Measurements from ENCODE around the gene NAA35.
"Not testable (repeated sequence)": the region's sequence is repeated elsewhere in the genome, so short reads cannot be mapped to it uniquely, and the experiment has no call there.

Gene NAA35

GRCh38 chr9:85944672-85945071 lies 3.7 kb downstream of the NAA35 start:
- DNase-seq (ENCODE audit: low read depth in 2 of 2): no peak

DNA sequence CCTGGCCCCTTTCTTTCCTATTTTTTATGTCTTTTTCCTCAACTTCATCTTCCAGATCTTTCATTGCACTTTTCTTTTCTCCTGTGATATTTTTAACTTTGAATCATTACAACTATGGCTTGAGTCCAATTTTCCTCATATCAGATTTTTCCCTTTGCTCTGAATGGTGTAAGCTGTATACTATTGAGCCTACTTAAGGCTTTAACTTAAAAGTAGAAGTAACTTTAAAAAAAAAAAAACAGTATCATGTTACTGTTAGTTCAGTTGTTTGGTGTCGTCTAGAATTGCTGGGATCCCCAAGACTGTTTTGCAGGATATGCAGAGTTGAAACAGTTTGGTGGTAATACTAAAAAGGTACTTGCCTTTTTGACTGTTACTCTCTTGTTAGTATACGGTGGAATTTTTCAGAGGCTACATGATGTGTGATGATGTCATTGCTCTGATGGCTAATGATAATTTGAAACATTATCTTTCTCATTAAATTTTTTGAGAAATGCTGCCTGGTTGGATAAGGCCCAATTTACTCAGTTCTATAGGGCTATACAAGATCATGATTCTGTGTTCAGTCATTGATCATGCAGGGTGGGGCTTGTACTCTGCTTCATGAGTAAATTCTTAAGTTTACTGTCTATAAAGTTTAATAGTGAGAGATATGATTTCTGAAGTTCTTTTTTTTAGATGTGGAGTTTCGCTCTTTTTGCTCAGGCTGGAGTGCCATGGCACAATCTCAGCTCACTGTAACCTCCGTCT lies 8.8 kb downstream of the NAA35 start:
- DNase-seq (ENCODE audit: low read depth in 2 of 2): no peak

GRCh38 chr9:85959955-85960354 lies 19.0 kb downstream of the NAA35 start:
- DNase-seq (ENCODE audit: low read depth in 2 of 2): no peak

DNA sequence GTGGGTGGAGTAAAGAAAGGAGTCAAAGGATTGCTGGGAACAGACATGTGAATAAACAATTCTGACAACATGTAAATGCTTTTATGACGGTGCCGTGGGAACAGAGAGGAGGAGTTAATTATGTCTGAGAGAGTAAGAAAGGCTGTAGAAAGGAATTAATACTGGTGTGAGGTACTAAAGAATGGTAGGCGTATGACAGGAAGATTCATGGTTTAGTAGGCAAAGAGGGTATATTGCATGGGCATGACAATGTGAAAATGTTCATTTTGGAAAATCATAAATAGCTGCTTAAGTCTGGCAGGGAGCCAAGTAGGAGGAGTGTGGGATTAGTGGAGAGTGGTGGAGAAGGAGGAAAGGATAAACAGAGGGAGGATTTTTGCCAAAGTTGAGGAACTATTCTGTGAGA lies 19.7 kb downstream of the NAA35 start:
- DNase-seq (ENCODE audit: low read depth in 2 of 2): no peak

- no peak for DNase-seq (ENCODE audit: low read depth in 2 of 2)
Observed at GRCh38 chr9:85964526-85964925, 23.6 kb downstream of the NAA35 start.

DNA sequence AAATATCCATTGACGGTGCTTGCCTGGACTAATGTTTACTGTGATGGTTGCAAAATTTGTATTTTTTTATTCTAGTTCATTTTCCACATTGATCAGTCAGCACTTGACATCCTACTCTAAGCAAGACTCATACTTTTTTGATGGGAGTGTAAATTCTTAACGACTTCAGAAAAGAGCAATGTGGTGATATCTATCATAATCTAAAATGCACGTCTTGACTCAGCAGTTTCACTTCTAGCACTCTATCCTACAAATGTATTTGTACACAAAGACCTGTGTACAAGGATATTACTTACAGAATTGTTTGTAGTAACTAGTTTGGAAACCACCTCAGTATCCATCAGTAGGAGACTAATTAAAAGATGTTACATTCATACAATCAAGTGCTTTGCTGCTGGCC lies 24.0 kb downstream of the NAA35 start:
- no peak for DNase-seq (ENCODE audit: low read depth in 2 of 2)

GRCh38 chr9:85969727-85970126 lies 28.8 kb downstream of the NAA35 start:
- no peak for DNase-seq (ENCODE audit: low read depth in 2 of 2)

GRCh38 chr9:85971731-85972130 lies 30.8 kb downstream of the NAA35 start:
- no peak for DNase-seq (ENCODE audit: low read depth in 2 of 2)

DNA sequence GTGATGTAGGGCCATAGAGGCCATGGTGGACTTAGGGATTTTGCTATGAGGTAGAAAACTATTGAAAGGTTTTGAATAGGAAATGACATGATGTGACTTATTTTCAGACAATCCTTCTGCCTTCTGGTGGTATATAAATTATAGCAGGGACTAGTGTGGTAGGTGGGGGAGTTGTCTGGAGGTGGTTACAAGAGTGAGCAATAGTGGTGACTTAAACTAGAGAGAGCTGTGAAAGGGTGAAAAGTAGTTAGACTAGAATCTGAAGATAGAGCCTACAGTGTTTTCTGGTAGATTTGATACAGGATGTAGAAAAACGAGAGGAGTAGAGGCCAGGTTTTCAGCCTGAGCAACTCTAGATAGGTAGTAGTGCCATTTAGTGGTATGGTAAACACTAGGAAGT lies 32.3 kb downstream of the NAA35 start:
- DNase-seq (ENCODE audit: low read depth in 2 of 2): no peak

DNA sequence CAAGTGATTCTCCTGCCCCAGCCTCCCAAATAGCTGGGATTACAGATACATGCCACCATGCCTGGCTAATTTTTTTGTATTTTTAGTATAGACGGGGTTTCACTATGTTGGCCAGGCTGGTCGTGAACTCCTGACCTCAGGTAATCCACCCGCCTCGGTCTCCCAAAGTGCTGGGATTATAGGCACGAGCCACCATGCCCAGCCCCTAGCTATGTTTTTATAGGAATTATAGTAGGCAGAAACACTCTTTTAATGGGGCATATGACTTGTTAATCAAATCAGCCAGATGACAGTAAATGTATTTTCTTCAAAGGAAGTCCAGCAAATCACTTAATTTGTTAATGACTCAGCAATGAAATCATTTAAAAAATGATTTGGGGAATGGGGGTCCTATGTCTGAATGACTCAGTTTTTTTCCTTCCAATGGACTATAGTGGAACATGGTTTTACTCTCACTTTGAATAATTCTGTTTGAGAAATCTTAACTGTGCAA lies 33.2 kb downstream of the NAA35 start:
- not testable (repeated sequence) for DNase-seq (ENCODE audit: low read depth in 2 of 2)

- no peak for DNase-seq (ENCODE audit: low read depth in 2 of 2)
Observed at GRCh38 chr9:85978496-85978895, 37.5 kb downstream of the NAA35 start.

- DNase-seq (ENCODE audit: low read depth in 2 of 2): no peak
Observed at GRCh38 chr9:85981369-85981768, 40.4 kb downstream of the NAA35 start.

DNA sequence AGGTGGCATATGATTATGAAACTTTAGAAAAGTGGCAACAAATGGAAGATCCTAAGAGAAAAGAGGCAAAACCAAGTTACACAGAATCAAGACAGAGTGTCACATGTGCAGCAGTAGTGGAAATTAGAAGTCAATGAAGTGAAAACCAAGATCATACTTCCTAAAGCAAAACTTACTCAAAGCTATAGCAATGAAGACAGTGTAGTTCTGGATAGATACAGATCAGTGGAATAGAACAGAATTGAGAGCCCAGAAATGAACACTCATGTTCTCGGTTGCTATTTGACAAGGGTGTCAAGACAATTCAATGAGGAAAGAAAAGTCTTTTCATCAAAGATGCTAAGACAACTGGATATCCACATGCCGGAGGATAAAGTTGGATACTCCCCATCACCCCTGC lies 43.5 kb downstream of the NAA35 start:
- DNase-seq (ENCODE audit: low read depth in 2 of 2): no peak

DNA sequence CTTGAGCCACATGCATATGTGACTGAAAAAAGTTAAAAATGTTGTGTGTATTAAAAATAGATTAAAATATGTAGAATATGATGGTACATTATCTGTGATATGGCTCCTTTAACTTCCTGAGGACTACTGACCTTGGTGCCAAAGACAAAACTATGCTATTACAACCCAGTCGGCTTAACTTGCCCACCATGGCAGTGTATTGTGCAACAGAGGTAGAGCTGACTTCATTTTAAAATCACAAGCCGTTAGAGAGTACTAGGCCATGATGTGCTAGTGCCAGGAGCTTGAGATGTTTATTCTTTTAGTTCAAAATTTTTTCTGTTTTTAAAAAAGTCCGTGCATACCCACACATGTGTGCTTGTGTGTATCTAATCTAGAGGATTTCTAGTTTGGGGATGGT lies 46.3 kb downstream of the NAA35 start:
- no peak for DNase-seq (ENCODE audit: low read depth in 2 of 2)

DNA sequence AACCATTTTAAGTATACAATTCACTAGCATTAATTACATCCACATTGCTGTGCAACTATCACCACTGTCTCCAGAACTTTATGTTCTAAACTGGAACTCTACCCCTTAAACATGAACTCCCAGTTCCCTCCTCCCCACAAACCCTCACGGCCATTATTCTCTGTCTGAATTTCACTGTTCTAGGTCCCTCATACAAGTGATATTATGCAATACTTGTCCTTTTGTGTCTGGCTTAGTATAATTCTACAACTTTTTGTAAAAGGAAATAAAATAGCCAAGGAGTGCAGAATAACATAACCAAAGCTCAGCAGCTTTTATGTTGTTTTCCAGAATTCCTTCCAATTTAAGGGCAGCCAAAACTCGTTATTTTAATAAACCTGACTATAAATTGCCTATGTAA lies 53.2 kb downstream of the NAA35 start:
- no peak for DNase-seq (ENCODE audit: low read depth in 2 of 2)

DNA sequence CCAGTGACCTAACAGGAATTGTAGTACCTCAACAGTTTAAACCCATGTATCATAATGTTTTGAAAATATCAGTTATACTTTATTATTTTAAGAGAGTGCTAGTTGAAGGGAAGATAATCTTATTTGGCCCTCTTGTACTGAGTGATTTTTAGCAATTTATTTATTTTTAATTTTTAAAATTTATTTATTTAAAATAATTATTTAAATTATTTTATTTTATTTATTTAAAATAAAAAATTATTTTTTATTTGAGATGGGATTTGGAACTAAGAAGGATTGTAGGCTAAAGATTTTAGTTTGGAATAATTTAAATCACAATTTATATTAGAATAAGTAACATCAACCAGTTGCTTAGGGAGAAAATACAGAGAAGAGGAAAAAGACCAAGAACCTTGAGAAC lies 54.2 kb downstream of the NAA35 start:
- DNase-seq (ENCODE audit: low read depth in 2 of 2): no peak

GRCh38 chr9:85995599-85995998 lies 54.7 kb downstream of the NAA35 start:
- DNase-seq (ENCODE audit: low read depth in 2 of 2): no peak

DNA sequence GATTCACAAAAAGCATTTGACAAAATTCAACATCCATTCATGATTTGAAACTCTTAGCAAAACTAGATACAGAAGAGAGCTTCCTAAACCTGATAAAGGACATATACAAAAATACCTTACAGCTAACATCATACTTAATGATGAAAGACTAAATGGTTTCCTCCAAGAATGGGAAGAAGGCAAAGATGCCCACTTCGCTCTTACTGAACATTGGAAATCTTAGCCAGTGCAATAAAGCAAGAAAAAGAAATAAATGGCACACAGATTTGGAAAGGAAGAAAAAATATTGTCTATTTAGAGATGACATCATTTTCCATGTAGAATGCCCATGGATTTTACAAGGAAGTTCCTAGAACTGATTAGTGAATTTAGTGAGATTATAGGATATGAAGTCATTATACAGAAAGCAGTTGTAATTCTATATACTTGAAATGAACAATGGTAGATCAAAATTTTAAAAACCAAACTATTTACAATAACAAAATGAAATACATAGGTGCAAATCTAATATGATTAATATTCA lies 64.4 kb downstream of the NAA35 start:
- no peak for DNase-seq (ENCODE audit: low read depth in 2 of 2)

DNA sequence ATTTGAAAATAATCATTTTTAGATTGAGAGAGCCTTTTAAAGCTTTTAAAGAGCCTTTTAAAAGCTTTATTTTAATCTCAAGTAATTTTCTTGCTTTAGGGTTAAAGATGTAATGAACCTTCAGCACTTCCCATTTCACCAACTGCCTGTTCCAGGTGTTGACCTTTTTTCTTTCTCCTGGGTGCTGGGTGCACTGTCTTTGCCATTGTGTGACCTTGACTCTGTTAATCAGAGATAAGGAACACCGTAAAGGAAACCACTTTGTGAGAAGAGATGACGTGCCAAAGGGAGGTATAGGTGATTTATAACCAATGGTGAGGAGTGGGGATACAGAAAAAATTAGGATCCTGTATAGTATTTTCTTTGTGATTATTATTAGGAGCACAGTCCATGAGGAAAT lies 68.2 kb downstream of the NAA35 start:
- DNase-seq (ENCODE audit: low read depth in 2 of 2): no peak

DNA sequence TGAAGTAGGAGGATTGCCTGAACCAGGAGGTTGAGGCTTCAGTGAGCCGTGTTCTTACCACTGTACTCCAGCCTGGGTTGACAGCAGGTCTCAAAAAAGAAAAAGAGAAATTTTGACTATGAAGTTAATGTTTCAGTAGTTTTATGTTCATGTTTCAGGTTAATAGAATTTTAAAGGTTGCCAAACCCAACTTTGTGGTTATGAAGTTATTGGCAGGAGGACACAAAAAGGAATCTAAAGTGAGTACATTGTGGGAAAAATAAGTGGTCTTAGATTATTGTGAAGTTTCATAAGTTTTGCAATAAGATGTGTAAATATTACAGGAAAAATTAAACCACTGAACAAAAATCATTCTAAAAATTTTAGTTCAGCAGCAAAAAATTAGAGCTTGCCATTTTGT lies 79.8 kb downstream of the NAA35 start:
- no peak for DNase-seq (ENCODE audit: low read depth in 2 of 2)

GRCh38 chr9:86021166-86021565 lies 80.2 kb downstream of the NAA35 start:
- no peak for DNase-seq (ENCODE audit: low read depth in 2 of 2)

DNA sequence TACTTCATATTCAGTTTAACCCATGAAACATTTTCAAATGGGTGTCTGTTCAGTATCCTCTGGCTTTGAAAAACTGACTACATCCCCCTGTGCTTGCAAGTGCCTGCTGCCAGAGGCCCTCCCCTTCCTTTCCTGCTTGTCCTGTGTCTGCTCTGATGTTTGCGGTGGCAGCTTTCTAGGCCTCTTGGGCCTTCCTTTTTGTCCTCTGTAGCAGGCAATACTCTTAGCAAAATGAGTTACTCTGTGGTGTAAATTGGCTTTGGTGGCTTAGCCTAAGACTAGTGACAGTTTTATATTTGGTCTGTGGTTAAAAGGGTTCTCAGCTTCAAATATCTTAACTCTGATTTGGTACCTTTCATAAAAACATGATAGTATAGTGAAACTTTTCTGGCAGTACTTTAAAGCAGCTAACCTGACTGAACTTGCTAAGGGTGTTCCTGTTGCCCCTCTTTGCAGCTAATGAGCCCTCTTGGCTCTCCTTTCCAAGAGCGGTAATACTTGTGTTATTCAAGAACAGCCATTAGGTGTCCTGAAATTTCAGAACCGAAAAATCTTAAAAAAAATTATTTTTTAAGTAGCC lies 81.8 kb downstream of the NAA35 start:
- no peak for DNase-seq (ENCODE audit: low read depth in 2 of 2)

DNA sequence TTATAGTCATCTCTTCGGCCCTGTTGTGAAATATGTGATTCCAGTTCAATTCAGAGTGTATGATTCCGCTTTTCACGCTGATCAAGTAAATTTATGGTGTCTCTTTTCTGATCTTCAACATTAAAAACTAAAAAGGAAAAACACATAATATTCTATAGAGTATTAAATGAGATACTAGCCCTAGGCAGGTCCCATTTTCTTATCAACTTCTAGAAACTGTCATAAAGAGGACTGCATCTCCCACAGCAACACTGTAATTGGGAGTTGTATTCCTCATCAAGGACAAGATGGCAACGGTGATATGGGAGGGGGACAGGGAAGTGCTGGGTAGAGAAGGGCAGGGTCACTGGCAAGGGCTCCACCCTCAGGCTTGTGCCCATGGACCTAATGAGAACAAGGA lies 86.8 kb downstream of the NAA35 start:
- no peak for DNase-seq (ENCODE audit: low read depth in 2 of 2)

Measured in stimulated activated CD8-positive, alpha-beta memory T cell treated with anti-CD3 and anti-CD28 coated beads, Interleukin-2, amount 100 ng/mL, for 1 hour (primary cell).